Left ventricle myocardium superior (tissue), 1 donor: ENCODE measurements around the gene CARD16. TPM values are rescaled to one million over a fixed set of nuclear protein-coding genes. Genes with fewer than 3 reads are reported as not detected.

Experiments used
- ATAC-seq: fragments of 200-7000 bp; cut with Tn5 transposase; one replicate; pipeline ENCODE4 v1.9.1; 2020; ENCODE audit warnings: mild to moderate bottlenecking, moderate library complexity
- DNase-seq: peaks from one replicate; pipeline ENCODE4 v3.0.0-alpha.2; 2020
- intact Hi-C: fragments of 100-400 bp; cut with micrococcal nuclease; formaldehyde crosslinking; loops from one replicate; pipeline ENCODE4 v1.11.0; 2022
- total RNA-seq: library from RNA; stranded (reverse); fragmentation: NEBNext Ultra II Directional; extraction: Animal tissue kit (Norgen Biotek cat#: 25700); gene quantifications from one replicate; pipeline ENCODE4 v1.2.1, GENCODE V29; 2021
- donor health status: DM: no; HTN: yes; CAD: no; lungs with severe emphysema.

CARD16 gene
- total RNA-seq, 1 donor from 2014 or later: 10.9 TPM

- no peak for DNase-seq
Measured at GRCh38 chr11:105004021-105004420, 41.1 kb downstream of the CARD16 start.

GRCh38 chr11:105003151-105003550 is 42.0 kb downstream of the CARD16 start:
- intact Hi-C loops: no loop called here
- ATAC-seq (no peak), DNase-seq (no peak)

More at GRCh38 chr11:105004021-105004420, 41.1 kb downstream of the CARD16 start:
- ATAC-seq: no peak
- intact Hi-C loops: no loop called here

- ATAC-seq: no peak
- no peak for DNase-seq
- intact Hi-C loops: no loop called here
Measured at GRCh38 chr11:105000797-105001196, 44.3 kb downstream of the CARD16 start.

- ATAC-seq (no peak), DNase-seq (no peak)
- intact Hi-C loops: no loop called here
Measured at GRCh38 chr11:105000167-105000566, 45.0 kb downstream of the CARD16 start.

GRCh38 chr11:104999721-105000120 is 45.4 kb downstream of the CARD16 start:
- ATAC-seq (no peak), DNase-seq (no peak)
- intact Hi-C loops: no loop called here

DNA sequence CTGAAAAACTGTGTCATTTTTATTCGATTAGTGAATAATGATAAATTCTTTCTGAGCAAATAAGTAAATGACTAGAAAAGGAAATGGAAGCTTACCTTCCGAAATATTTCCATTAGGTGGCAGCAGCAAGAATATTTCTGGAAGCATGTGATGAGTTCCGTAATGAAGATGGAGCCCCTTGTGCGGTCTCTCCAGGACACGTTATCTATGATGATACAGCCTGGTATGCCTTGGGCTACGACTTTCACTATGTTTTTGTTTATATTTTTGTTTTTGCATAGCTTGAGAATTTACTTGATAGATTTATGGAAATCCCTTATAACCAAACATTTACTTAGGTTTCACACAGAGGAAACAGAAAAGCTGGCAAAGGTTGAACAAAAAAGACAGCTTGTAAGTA is 47.8 kb downstream of the CARD16 start:
- no peak for DNase-seq
- ATAC-seq: no peak
- intact Hi-C loops: no loop called here

DNA sequence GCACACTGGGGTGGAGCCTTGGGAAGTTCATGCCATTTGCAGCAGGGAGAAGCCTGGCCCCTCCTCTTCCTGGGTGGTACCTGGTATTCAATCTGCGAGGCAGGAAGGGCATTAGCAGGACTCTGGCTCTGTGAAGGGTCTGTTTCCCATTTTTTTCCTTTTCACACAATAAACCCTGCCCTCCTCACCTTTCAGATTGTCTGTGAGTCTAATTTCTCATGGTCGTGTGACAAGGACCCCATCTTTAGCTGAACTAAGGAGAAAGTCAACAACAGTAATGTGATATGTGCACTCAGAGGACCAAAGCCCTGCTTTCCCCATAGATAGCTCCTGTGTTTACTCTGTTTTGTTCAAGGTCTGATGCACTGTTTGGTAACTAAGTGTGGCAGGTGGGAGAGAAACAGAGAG is 50.1 kb downstream of the CARD16 start:
- ATAC-seq (no peak), DNase-seq (no peak)
- intact Hi-C loops: no loop called here

- intact Hi-C loops: no loop called here
- DNase-seq (no peak), ATAC-seq (no peak)
Measured at GRCh38 chr11:104992781-104993180, 52.4 kb downstream of the CARD16 start.

DNA sequence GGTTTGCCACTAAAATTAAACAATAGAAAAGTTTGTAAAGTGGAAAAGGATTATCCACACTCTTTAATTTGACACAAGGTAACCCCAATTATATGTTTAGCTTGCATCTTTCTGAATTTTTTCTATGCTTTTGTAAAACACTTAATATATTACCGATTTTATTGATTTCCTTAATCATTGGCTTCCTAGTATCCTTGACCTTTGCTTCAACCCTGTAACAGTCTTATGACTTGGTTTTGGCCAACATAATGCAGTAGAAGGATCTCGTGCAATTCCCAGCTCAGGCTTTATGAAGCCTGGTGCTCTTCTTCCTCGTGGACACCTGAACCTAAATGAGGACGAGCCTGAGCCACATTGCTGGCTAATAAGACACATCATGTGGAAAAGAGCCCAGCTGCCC is 53.1 kb downstream of the CARD16 start:
- intact Hi-C loops: no loop called here
- DNase-seq (no peak), ATAC-seq (no peak)

Other genes with a start within 250 kb of the CARD16 start
- not detected for gene CASP12, start 146.9 kb downstream of the CARD16 start, total RNA-seq
- gene CASP4, start 76.8 kb downstream of the CARD16 start, total RNA-seq: 12.1 TPM
- gene CASP5, start 22.2 kb downstream of the CARD16 start, total RNA-seq: not detected
- 11.3 TPM for gene CASP1, start 10.2 kb downstream of the CARD16 start, total RNA-seq
- gene CARD18, start 94.4 kb upstream of the CARD16 start, total RNA-seq: 0.72 TPM